Cardiac muscle cell (in vitro differentiated cells and primary cell): ENCODE measurements around the gene PNLIPRP1. TPM values are rescaled to one million over a fixed set of nuclear protein-coding genes. Genes with fewer than 3 reads are reported as not detected.

Source experiments
- DNase-seq, 2 donors: peaks; one replicate each; pipeline versions ENCODE4 v3.0.0 to v3.0.0-alpha.2; 2010 to 2017; ENCODE audit warnings: low read depth in 1 of 2, low spot score in 1 of 2
- H3K27ac ChIP-seq: fragments of 200-600 bp; sonication (generic); 2 replicates; pipeline ENCODE4 v1.5.1; 2016
- H3K27me3 ChIP-seq: fragments of 200-600 bp; sonication (generic); 2 replicates; pipeline ENCODE4 v1.6.0; 2016; ENCODE audit warnings: control low read depth
- H3K36me3 ChIP-seq: fragments of 200-600 bp; sonication (generic); 2 replicates; pipeline ENCODE4 v1.5.1; 2016; ENCODE audit warnings: control low read depth
- H3K4me1 ChIP-seq: fragments of 200-600 bp; sonication (generic); 2 replicates; pipeline ENCODE4 v1.8.1; 2017; ENCODE audit warnings: low read depth, mild to moderate bottlenecking, mixed run types
- H3K4me3 ChIP-seq: fragments of 200-600 bp; sonication (generic); 2 replicates; pipeline ENCODE4 v1.5.1; 2016; ENCODE audit warnings: mild to moderate bottlenecking
- H3K9me3 ChIP-seq: fragments of 200-600 bp; sonication (generic); 2 replicates; pipeline ENCODE4 v1.5.1; 2017; ENCODE audit warnings: low read depth, mild to moderate bottlenecking, control low read depth
- polyA plus RNA-seq: library from polyadenylated mRNA; unstranded; fragments of >200 nt; fragmentation: Nextera tagmentation; extraction: Ambion mirVana; gene quantifications from 2 replicates; pipeline ENCODE4 v1.2.1, GENCODE V29; 2016
- total RNA-seq: library from RNA; depleted of rRNA; stranded (reverse); fragments of >200 nt; gene quantifications from 2 replicates; pipeline ENCODE4 v1.2.3, GENCODE V29; 2016
- TF ChIP-seq, protein P1 (sequence below): IDR thresholded peaks from 2 replicates; pipeline ENCODE4 v1.5.1; 2012; ENCODE audit warnings: low read depth, mild to moderate bottlenecking, low read length

PNLIPRP1 gene
- total and polyA plus RNA-seq, 2 experiments from 2014 or later = not detected

DNA sequence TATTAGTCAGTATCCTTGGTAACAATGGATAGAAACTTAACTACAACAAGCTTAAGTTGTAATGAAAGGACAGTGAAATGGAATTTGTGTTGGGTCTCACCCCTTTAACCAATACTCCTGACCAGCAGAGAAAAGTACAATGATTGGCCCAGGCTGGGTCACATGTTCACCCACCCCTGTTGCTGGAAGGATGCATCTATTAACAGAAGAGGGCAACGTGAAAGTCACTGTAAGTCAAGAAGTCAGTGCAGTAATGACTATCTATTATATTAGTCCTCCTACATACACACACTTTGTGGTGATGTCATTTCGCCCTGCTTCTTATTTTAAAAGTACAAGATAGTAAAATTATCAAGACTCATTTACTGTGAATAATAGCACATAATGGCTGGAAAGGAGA, 46.2 kb downstream of the PNLIPRP1 start:
- Histone ChIP-seq H3K9me3 (no peaks in the 10 kb centered on the region), H3K27me3 (peaks cover 2% of the 10 kb centered on the region), H3K4me3 (no peak overlapping the region), H3K27ac (no peak overlapping the region), H3K4me1 (no peaks in the 10 kb centered on the region), H3K36me3 (no peaks in the 10 kb centered on the region)
- TF ChIP-seq, protein P1, sequence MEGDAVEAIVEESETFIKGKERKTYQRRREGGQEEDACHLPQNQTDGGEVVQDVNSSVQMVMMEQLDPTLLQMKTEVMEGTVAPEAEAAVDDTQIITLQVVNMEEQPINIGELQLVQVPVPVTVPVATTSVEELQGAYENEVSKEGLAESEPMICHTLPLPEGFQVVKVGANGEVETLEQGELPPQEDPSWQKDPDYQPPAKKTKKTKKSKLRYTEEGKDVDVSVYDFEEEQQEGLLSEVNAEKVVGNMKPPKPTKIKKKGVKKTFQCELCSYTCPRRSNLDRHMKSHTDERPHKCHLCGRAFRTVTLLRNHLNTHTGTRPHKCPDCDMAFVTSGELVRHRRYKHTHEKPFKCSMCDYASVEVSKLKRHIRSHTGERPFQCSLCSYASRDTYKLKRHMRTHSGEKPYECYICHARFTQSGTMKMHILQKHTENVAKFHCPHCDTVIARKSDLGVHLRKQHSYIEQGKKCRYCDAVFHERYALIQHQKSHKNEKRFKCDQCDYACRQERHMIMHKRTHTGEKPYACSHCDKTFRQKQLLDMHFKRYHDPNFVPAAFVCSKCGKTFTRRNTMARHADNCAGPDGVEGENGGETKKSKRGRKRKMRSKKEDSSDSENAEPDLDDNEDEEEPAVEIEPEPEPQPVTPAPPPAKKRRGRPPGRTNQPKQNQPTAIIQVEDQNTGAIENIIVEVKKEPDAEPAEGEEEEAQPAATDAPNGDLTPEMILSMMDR = no peak
- no peak for DNase-seq

DNA sequence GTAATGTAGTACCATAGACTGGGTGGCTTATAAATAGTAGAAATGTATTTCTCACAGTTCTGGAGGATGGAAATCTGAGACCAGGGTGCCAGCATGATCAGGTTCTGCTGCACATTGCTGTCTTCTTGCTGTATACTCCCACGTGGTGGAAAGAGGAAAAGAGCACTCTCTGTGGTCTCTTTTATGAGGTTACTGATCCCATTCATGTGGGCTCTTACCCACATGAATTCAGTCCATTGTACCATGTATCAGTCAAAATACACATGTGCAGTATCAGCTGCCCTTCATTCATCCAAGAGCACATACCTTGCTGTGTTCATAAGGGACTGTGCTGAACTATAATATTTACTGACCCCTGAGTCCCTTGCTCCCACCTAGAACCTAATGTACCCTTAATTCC, 47.1 kb downstream of the PNLIPRP1 start:
- Histone ChIP-seq H3K27ac (no peak overlapping the region), H3K9me3 (no peaks in the 10 kb centered on the region), H3K4me1 (no peaks in the 10 kb centered on the region), H3K36me3 (no peaks in the 10 kb centered on the region), H3K4me3 (no peak overlapping the region), H3K27me3 (peaks cover 3% of the 10 kb centered on the region)
- no peak for DNase-seq
- TF ChIP-seq, protein P1 = no peak

DNA sequence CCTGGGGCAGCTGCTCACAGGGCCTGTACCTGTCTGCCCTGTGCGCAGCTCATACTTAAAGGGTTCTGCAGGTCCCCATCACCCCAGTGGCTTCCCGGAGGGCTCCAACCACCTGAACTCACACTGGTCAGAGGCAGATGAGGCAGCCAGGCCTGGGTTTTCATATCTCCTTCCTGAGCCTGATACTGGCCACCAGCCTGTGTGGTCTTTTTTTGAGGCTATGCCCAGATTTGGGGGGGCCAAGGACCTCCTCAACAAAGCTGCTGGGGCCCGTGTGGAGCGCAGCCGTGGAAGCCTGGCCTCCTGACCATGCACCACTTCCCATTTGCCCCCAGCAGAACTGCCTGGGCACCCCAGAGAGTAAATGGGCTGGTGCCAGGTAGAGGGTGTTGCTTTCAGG, 55.7 kb downstream of the PNLIPRP1 start:
- no peaks in the 10 kb centered on the region for H3K36me3 ChIP-seq
- H3K4me3 ChIP-seq = no peak overlapping the region
- TF ChIP-seq, protein P1 = no peak
- H3K4me1 ChIP-seq = no peaks in the 10 kb centered on the region
- no peak for DNase-seq
- no peak overlapping the region for H3K27ac ChIP-seq
- no peaks in the 10 kb centered on the region for H3K9me3 ChIP-seq
- H3K27me3 ChIP-seq = peaks cover 3% of the 10 kb centered on the region

DNA sequence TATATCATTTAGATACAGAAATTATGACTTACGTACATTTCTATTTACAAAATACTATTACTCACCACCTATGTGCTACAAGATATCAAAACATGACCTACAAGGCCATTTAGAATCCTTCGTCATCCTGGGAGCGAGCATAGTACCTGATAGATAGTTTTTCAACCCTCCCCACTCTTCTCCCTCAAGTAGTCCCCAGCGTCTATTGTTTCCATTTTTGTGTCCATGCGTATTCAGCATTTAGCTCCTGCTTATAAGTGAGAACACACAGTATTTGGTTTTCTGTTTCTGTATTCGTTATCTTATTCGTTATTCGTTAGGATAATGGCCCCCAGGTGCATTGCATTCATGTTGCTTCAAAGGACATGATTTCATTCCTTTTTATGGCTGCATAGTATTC, 58.1 kb downstream of the PNLIPRP1 start:
- Histone ChIP-seq H3K27ac (no peak overlapping the region), H3K9me3 (no peaks in the 10 kb centered on the region), H3K36me3 (no peaks in the 10 kb centered on the region), H3K27me3 (no peaks in the 10 kb centered on the region), H3K4me1 (no peaks in the 10 kb centered on the region), H3K4me3 (no peak overlapping the region)
- no peak for DNase-seq
- TF ChIP-seq, protein P1 = no peak

DNA sequence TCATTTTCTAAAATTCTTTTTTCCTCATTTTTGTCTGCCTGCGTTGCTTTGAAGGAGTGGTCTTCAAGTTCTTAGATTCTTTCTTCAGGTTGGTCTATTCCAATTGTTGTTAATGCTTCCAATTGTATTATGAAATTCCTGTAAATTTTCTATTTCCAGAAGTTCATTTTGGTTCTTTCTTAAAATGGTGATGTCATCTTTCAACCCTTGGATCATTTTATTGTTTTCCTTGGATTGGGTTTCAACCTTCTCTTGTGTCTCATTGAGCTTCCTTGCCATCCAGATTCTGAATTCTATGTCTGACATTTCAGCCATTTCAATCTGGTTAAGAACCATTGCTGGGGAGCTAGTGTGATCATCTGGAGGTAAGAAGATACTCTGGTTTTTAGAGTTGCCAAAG, 63.1 kb downstream of the PNLIPRP1 start:
- Histone ChIP-seq H3K36me3 (no peaks in the 10 kb centered on the region), H3K27me3 (no peaks in the 10 kb centered on the region), H3K9me3 (no peaks in the 10 kb centered on the region), H3K27ac (no peak overlapping the region), H3K4me3 (no peak overlapping the region), H3K4me1 (no peaks in the 10 kb centered on the region)
- no peak for DNase-seq
- TF ChIP-seq, protein P1 = no peak

DNA sequence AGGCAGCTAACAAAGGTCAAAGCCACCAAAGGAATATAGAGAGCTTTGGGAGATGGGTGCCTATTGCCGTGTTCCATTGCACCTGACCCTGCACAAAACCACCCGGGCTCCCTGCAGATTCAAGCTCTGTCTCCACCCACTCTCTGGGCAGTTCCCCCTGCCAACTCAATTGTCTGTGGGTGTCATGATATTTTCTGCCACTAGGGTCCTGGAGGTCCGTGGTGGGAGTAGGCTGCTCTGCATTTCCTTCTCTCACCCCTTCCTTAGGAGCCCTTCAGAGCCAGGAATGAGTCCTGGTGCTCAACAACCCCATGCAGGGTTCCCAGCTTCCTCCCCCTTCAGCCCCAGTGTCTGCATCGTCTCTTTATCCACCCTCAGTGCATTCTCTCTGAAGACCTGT, 64.1 kb downstream of the PNLIPRP1 start:
- no peaks in the 10 kb centered on the region for H3K9me3 ChIP-seq
- no peak for DNase-seq
- H3K36me3 ChIP-seq = no peaks in the 10 kb centered on the region
- no peaks in the 10 kb centered on the region for H3K4me1 ChIP-seq
- no peak overlapping the region for H3K4me3 ChIP-seq
- no peaks in the 10 kb centered on the region for H3K27me3 ChIP-seq
- TF ChIP-seq, protein P1 = peak; percentile 21
- no peak overlapping the region for H3K27ac ChIP-seq
